Sigmoid colon (tissue), 4 donors: Measurements from ENCODE around the gene DCC.

Experiments
- CTCF ChIP-seq, 4 experiments: fragments of 450-650 bp in 3 of 4; fragments of 200-600 bp in 1 of 4; IDR thresholded peaks; one replicate each; pipeline ENCODE4 v1.5.1; 2016 to 2019; ENCODE audit warnings: antibody characterized with exemption in 4 of 4, mild to moderate bottlenecking in 3 of 4, moderate library complexity in 2 of 4
- POLR2A ChIP-seq, 2 donors: fragments of 450-650 bp; IDR thresholded peaks; one replicate each; pipeline ENCODE4 v1.6.1; 2016; ENCODE audit warnings: antibody characterized with exemption in 2 of 2, mild to moderate bottlenecking in 2 of 2, moderate library complexity in 2 of 2
- POLR2AphosphoS5 ChIP-seq, 4 donors: sonication (generic); formaldehyde crosslinking; IDR thresholded peaks; one replicate each; pipeline ENCODE4 v1.6.1; 2017; ENCODE audit warnings: antibody characterized with exemption in 4 of 4

- TF ChIP-seq CTCF (IDR thresholded peaks at IDR 0.05): no peak
- no peak for TF ChIP-seq POLR2AphosphoS5 (IDR thresholded peaks at IDR 0.05)
- no peak for TF ChIP-seq POLR2A (IDR thresholded peaks at IDR 0.05)
These were observed 813.3 kb downstream of the DCC start for GRCh38 chr18:53153281-53153680.
